Measurements from ENCODE around the gene LINC00237. TPM values are rescaled to one million over a fixed set of nuclear protein-coding genes. Genes with fewer than 3 reads are reported as not detected.

Gene LINC00237
- total RNA-seq, 1 experiment from 2014 or later = 0.90 TPM

DNA sequence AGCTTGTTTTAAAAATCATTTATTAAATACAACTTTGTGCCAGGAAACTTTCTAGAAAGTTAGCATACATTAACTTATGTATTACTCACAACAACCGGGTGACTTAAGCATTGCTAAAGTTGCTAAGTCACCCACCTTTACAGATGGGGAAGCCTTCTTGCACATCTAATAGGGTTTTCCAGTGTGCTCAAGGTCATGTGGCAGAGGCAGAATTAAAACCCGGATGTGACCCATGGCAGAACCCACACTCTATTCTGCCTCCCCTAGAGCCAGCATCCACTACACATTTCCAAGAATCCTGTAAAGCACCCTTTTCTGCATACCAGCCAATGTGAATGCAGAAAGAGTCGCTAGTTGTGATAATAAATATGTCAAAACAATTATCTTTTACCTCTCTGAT lies 13.4 kb downstream of the LINC00237 start:
- no CpG with 5 or more reads among the region's 3 CpGs for WGBS (ENCODE audit: extremely low coverage, insufficient read length, low lambda C conversion rate)
- Histone ChIP-seq H3K27me3 (ENCODE audit: insufficient read depth, low read length) (no peaks in the 10 kb centered on the region), H3K23me2 (ENCODE audit: insufficient read length, low read depth, low read length, poor library complexity, severe bottlenecking) (no peaks in the 10 kb centered on the region), H4K8ac (replicated peaks; ENCODE audit: insufficient read length, low read depth, low read length) (no peak overlapping the region), H2AFZ (ENCODE audit: low read length) (no peak overlapping the region), H3K4ac (ENCODE audit: low read depth, low read length) (no peak overlapping the region), H3K4me2 (ENCODE audit: insufficient read depth, insufficient read length, low read length) (no peak overlapping the region), H3K27ac (ENCODE audit: insufficient read length, low read depth, low read length) (no peak overlapping the region), H3K56ac (ENCODE audit: insufficient read length, low read depth, low read length) (no peak overlapping the region), H3K79me1 (ENCODE audit: insufficient read depth, low read depth, low read length, poor library complexity, severe bottlenecking) (no peaks in the 10 kb centered on the region), H3K9ac (ENCODE audit: extremely low read depth, insufficient read length, low read length) (no peak overlapping the region), H4K5ac (ENCODE audit: insufficient read length, low read depth, low read length) (no peak overlapping the region), H2BK5ac (ENCODE audit: insufficient read length, low read length) (no peak overlapping the region), H4K20me1 (ENCODE audit: control insufficient read depth, insufficient read depth, insufficient read length) (no peaks in the 10 kb centered on the region), H2BK12ac (ENCODE audit: insufficient read length, low read depth, low read length) (no peak overlapping the region), H3K4me1 (ENCODE audit: insufficient read depth, low read length) (peaks cover 14% of the 10 kb centered on the region; the same call in 1 of the 2 replicates), H2AK5ac (ENCODE audit: insufficient read length, low read length) (no peak overlapping the region), H2BK20ac (ENCODE audit: low read depth, low read length, poor library complexity, severe bottlenecking) (no peak overlapping the region), H4K91ac (ENCODE audit: insufficient read length, low read depth, low read length) (no peak overlapping the region), H3K14ac (ENCODE audit: insufficient read depth, low read length) (no peak overlapping the region), H3K9me3 (ENCODE audit: control insufficient read depth, low read depth, low read length) (no peaks in the 10 kb centered on the region), H3K79me2 (ENCODE audit: insufficient read depth, low read length) (no peaks in the 10 kb centered on the region), H2BK120ac (ENCODE audit: low read depth, low read length, poor library complexity, severe bottlenecking) (no peak overlapping the region), H3K23ac (ENCODE audit: insufficient read length, low read depth, low read length) (no peak overlapping the region), H3K18ac (ENCODE audit: insufficient read length, low read depth, low read length) (no peak overlapping the region), H3T11ph (ENCODE audit: low read length) (no peak overlapping the region), H2BK15ac (ENCODE audit: low read depth, low read length) (no peak overlapping the region)
- TF ChIP-seq, protein P1, sequence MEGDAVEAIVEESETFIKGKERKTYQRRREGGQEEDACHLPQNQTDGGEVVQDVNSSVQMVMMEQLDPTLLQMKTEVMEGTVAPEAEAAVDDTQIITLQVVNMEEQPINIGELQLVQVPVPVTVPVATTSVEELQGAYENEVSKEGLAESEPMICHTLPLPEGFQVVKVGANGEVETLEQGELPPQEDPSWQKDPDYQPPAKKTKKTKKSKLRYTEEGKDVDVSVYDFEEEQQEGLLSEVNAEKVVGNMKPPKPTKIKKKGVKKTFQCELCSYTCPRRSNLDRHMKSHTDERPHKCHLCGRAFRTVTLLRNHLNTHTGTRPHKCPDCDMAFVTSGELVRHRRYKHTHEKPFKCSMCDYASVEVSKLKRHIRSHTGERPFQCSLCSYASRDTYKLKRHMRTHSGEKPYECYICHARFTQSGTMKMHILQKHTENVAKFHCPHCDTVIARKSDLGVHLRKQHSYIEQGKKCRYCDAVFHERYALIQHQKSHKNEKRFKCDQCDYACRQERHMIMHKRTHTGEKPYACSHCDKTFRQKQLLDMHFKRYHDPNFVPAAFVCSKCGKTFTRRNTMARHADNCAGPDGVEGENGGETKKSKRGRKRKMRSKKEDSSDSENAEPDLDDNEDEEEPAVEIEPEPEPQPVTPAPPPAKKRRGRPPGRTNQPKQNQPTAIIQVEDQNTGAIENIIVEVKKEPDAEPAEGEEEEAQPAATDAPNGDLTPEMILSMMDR (conservative IDR thresholded peaks at IDR 0.05) = no peak
- DNase-seq = no peak
- Mint-ChIP-seq H3K27me3 (ENCODE audit: low read depth) (peaks cover 31% of the 10 kb centered on the region), H3K4me3 (no peak overlapping the region), H3K36me3 (ENCODE audit: insufficient read depth in 1 of 3, low read depth in 3 of 3) (no peaks in the 10 kb centered on the region), H3K27ac (no peak overlapping the region), H3K4me1 (peaks cover 37 to 55% of the 10 kb centered on the region in 2 experiments), H3K9me3 (no peaks in the 10 kb centered on the region; a peak in 1 of 5 replicates)

Data from H9 (cell line).